HG03103 (cell line): ENCODE data around the gene VASN.

Experiments
- ATAC-seq: cut with Tn5 transposase; IDR thresholded peaks from one replicate; pipeline ENCODE4 v1.9.1; 2021; ENCODE audit warnings: low read depth; ENCODE audit not compliant: unreplicated experiment

The VASN gene

GRCh38 chr16:4370570-4371356 is 885 bp upstream of the VASN start:
- no peak for ATAC-seq

- ATAC-seq, result no peak
Measured at GRCh38 chr16:4372001-4372577, 441 bp downstream of the VASN start.

GRCh38 chr16:4372578-4373355 is 1.1 kb downstream of the VASN start:
- ATAC-seq, result no peak

GRCh38 chr16:4373356-4373908 is 1.8 kb downstream of the VASN start:
- ATAC-seq, result no peak

- no peak for ATAC-seq
Measured at GRCh38 chr16:4373909-4374742, 2.5 kb downstream of the VASN start.

GRCh38 chr16:4375717-4376116 is 4.1 kb downstream of the VASN start:
- no peak for ATAC-seq

- ATAC-seq, result no peak
Measured at GRCh38 chr16:4376126-4376892, 4.7 kb downstream of the VASN start.

GRCh38 chr16:4376893-4377572 is 5.4 kb downstream of the VASN start:
- ATAC-seq, result no peak

GRCh38 chr16:4377573-4378154 is 6.0 kb downstream of the VASN start:
- ATAC-seq, result no peak

GRCh38 chr16:4378161-4378666 is 6.6 kb downstream of the VASN start:
- ATAC-seq, result no peak

GRCh38 chr16:4378999-4379690 is 7.5 kb downstream of the VASN start:
- no peak for ATAC-seq

- ATAC-seq, result no peak
Measured at GRCh38 chr16:4380119-4381063, 8.7 kb downstream of the VASN start.

- no peak for ATAC-seq
Measured at GRCh38 chr16:4381072-4381934, 9.7 kb downstream of the VASN start.

- no peak for ATAC-seq
Measured at GRCh38 chr16:4381935-4382794, 10.5 kb downstream of the VASN start.

- no peak for ATAC-seq
Measured at GRCh38 chr16:4382795-4383357, 11.2 kb downstream of the VASN start.
